OCI-LY3 (cell line): Measurements from ENCODE around the gene ARL14EP.

Experiments used
- EZH2phosphoT487 ChIP-seq: fragments of 200-600 bp; shearing (Covaris generic); IDR thresholded peaks from 2 replicates; pipeline ENCODE4 v1.6.1; 2018; ENCODE audit warnings: antibody characterized with exemption, mixed run types, low read depth
- TF ChIP-seq, protein P1 (sequence below): fragments of 200-600, 300-600 bp; sonication (generic); IDR thresholded peaks from 2 replicates; pipeline ENCODE4 v1.5.1; 2014; ENCODE audit warnings: antibody characterized with exemption, low read length, low read depth

DNA sequence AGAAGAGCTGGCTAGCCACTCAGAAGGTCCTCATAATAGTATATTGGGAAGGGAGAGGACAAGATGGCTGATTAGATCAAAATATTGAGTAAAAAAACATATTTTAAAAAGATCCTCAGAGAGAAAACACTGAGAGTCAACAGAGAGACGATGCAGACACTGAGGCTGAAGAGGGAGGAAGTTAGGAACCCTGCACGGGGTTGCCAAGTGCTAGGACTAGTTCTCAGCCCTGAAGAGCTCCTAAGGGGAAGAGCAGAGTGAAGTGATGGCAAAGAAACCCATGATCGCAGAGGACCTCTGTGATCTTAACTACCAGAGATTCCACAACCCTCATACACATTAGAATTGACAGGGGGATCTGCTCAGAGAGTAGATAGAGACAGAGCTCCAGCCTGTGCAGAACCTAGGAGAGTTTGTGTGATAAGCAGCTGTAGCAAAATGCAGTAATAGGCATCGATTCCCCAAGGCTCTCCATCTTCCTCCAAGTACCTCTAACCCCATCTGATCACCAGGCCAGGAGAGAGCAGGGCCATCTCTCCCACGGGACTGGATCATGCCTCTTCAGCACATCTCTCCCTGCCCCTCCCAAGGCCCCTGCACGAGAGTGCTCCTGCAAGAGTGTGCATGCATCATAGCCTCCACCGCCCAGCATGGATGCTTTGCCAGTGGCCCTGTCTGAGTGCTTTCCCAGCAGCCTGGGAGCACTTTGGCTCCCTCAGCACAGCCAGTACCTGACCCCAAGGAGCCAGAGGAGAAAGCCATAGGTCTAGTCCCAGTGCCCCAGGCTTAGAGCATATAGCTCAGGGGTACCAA lies 41.2 kb upstream of the ARL14EP start:
- TF ChIP-seq, protein P1, sequence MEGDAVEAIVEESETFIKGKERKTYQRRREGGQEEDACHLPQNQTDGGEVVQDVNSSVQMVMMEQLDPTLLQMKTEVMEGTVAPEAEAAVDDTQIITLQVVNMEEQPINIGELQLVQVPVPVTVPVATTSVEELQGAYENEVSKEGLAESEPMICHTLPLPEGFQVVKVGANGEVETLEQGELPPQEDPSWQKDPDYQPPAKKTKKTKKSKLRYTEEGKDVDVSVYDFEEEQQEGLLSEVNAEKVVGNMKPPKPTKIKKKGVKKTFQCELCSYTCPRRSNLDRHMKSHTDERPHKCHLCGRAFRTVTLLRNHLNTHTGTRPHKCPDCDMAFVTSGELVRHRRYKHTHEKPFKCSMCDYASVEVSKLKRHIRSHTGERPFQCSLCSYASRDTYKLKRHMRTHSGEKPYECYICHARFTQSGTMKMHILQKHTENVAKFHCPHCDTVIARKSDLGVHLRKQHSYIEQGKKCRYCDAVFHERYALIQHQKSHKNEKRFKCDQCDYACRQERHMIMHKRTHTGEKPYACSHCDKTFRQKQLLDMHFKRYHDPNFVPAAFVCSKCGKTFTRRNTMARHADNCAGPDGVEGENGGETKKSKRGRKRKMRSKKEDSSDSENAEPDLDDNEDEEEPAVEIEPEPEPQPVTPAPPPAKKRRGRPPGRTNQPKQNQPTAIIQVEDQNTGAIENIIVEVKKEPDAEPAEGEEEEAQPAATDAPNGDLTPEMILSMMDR, result no peak
- no peak for TF ChIP-seq EZH2phosphoT487
